GM21447 (cell line): Measurements from ENCODE around the gene CUL4A.
"Not testable (repeated sequence)": the region's sequence is repeated elsewhere in the genome, so short reads cannot be mapped to it uniquely, and the experiment has no call there.

Experiments
- ATAC-seq: cut with Tn5 transposase; IDR thresholded peaks from one replicate; pipeline ENCODE4 v1.9.1; 2021; ENCODE audit not compliant: unreplicated experiment

Gene CUL4A

GRCh38 chr13:113209336-113209758 is at the start of gene CUL4A:
CUL4A (plus strand) TSS chr13:113209613; CDS start chr13:113209628, 15 bp downstream.
- peak; percentile 46 for ATAC-seq

GRCh38 chr13:113159701-113160100 is 49.7 kb upstream of the CUL4A start:
- no peak for ATAC-seq

DNA sequence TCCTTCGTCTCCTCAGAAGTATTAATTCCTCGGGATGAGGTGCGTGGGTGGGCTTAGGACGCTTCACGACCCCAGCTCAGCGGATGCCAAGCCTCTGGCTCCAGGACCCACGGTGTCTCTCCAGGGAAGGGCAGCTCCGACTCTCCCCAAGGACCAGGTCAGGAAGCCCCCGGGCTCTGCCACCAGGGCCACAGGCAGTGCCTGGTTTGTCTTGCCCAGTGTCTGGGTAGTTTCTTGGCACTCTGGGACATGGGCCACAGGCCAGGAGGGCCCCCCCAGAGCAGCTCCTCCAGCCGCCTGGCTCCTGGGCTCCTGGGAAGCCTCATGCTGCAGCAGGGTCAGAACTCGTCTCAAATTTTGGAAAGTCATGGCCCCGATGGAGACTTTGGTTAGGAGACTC is 48.4 kb upstream of the CUL4A start:
- no peak for ATAC-seq

GRCh38 chr13:113161433-113161832 is 48.0 kb upstream of the CUL4A start:
- ATAC-seq: no peak

- ATAC-seq: not testable (repeated sequence)
Observed at GRCh38 chr13:113161975-113162374, 47.4 kb upstream of the CUL4A start.

GRCh38 chr13:113162783-113163685 is 46.4 kb upstream of the CUL4A start:
- no peak for ATAC-seq

- no peak for ATAC-seq
Observed at GRCh38 chr13:113164492-113164891, 44.9 kb upstream of the CUL4A start.

DNA sequence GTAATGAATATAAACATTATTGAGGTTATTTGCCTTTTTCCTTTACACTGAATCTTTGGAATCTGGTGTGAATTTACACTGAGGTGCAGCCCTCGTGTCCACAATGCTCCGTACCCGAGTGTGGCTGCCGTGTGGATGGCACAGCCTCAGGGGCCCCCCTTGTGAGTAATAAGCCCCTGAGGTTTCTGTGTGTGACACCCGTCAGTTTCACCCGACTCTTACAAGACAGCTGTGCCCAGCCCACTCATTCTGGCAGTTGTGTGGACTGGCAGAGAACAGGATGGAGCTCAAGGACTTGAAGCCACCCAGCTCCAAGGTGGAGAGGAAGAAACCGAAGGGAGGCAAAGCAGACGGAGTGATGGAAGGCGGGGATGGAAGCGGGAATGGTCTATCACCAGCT is 43.1 kb upstream of the CUL4A start:
- no peak for ATAC-seq

- ATAC-seq: no peak
Observed at GRCh38 chr13:113166681-113167080, 42.7 kb upstream of the CUL4A start.

GRCh38 chr13:113167155-113167554 is 42.3 kb upstream of the CUL4A start:
- ATAC-seq: no peak

DNA sequence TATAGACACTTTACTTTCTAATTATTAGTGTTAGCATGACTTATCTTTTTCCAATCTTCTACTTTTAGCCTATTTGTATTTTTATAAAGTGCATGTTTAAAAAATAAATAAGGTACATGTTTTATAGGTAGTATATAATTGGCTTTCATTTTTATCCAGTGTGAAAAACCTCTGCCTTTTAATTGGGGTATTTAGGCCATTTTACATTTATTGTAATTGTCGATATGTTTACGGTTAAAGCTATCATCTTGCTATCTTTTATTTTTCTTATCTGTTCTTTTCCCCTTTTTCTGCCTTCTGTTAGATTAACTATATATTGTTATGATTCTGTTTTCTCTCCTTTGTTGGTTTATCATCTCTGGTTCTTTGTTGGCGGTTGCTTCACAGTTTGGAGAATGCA is 41.8 kb upstream of the CUL4A start:
- no peak for ATAC-seq

DNA sequence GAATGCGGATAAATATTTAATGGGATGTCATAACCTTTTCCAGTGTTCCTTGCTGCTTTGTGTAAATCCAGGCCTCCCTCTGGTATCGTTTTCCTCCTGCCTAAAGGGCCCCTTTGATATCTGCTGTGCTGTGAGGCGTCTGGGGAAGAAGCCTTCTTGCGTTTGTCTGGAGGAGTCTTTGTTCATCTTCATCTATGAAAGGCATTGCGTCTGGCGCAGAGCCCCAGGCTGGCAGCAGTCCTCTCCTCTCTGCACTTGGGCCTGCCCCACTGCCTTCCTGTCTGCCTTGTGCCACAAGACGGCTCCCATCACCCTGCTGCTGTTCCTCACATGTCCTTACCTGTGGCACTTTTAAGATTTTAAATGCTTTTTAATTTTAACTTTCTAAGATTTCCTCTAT is 41.2 kb upstream of the CUL4A start:
- no peak for ATAC-seq

DNA sequence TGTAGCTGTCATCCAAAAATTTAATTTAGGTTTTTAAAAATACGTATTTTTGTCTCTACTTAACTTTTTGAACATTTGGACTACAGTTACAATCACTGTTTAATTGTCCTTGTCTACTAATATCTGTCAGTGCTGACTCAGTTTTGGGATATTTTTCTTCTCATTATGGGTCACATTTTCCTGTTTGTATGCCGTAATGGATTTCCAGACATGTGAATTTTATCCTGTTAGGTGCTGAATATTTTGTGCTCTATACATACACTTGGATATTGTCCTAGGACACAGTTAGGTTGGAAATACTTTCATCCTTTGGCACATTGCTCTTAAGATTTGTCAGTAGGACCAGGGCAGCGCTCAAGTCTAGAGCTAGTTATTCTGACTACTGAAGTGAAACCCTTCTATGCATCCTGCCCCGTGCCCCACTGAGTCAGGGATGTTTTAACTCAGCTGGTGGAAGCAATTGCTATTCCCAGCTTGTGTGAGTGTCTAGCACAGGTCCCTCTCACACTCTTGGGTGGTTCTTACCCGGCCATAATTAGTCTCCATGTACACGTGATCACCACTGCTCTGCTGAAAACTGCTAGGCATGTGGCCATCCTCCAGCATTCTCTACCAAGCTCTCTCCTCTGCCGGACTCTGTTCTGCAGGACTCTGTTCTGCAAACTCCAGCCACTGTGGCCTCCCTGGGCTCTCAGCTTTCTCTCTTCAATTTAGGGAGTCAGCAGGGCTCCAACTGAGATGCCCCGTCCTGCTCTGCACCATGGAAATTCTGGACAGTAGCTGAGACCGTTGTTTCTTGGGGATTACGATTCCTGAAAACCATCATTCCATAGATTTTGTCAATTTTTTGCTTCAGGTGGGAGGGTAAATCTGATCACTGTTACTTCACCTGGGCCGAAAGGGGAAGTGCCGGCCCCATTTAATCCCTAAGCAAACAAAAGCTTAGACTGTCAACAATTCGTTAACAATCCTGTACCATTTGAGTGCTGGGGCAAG is 39.8 kb upstream of the CUL4A start:
- ATAC-seq: no peak

- ATAC-seq: no peak
Observed at GRCh38 chr13:113170511-113170910, 38.9 kb upstream of the CUL4A start.

- ATAC-seq: no peak
Observed at GRCh38 chr13:113171250-113172125, 37.9 kb upstream of the CUL4A start.

DNA sequence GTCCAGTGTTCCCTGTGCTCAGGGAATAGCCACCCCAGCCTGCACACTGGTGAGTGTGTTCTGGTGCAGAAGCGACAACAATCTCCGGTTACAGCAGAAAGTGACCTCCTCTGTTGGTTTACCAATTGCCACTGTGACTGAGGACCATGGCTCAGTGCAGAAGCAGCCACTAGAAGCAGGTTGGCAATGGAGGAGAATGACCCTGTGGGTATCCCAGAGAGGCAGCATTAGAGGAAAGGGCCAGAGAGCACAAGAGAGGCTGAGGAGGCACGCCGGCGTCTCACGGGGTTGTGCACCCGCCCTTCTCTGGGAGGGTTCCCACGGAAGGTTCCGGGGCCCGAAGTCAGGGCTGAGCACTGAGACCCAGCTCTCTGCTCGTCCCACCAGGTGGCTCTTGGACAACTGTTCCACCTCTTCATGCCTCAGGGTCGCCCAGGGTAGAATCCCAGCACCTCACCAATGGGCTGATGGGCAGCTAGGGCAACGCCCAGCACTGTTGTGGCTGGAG is 36.9 kb upstream of the CUL4A start:
- ATAC-seq: no peak

GRCh38 chr13:113176280-113176679 is 33.1 kb upstream of the CUL4A start:
- ATAC-seq: no peak

- no peak for ATAC-seq
Observed at GRCh38 chr13:113176822-113177221, 32.6 kb upstream of the CUL4A start.

GRCh38 chr13:113178070-113178895 is 31.1 kb upstream of the CUL4A start:
- no peak for ATAC-seq

GRCh38 chr13:113178896-113179167 is 30.6 kb upstream of the CUL4A start:
- ATAC-seq: no peak
